NCI-H2196 treated with DMSO at 0.1 percent for 48 hours (cell line): ENCODE data around the gene DIPK2B.

Experiments used
- DNase-seq: peaks from one replicate; lab custom pipeline; 2025; ENCODE audit not compliant: unreplicated experiment; lab: John Stamatoyannopoulos, UW

DIPK2B gene

GRCh38 chrX:45200741-45201234 lies at the start of gene DIPK2B:
Gene DIPK2B (minus strand): TSS chrX:45200876. CDS start chrX:45200826, 50 bp downstream.
- DNase-seq: no peak

GRCh38 chrX:45240301-45240700 lies 39.6 kb upstream of the DIPK2B start:
- DNase-seq: no peak

- DNase-seq: no peak
These were observed 37.8 kb upstream of the DIPK2B start for GRCh38 chrX:45238489-45238888.

- no peak for DNase-seq
These were observed 32.9 kb upstream of the DIPK2B start for GRCh38 chrX:45233531-45233930.

- no peak for DNase-seq
These were observed 31.5 kb upstream of the DIPK2B start for GRCh38 chrX:45232139-45232538.

- no peak for DNase-seq
These were observed 29.7 kb upstream of the DIPK2B start for GRCh38 chrX:45230410-45230809.

- DNase-seq: no peak
These were observed 28.7 kb upstream of the DIPK2B start for GRCh38 chrX:45229348-45229747.

GRCh38 chrX:45228126-45228525 lies 27.4 kb upstream of the DIPK2B start:
- DNase-seq: no peak

GRCh38 chrX:45208121-45208856 lies 7.6 kb upstream of the DIPK2B start:
- DNase-seq: no peak

GRCh38 chrX:45202171-45202570 lies 1.5 kb upstream of the DIPK2B start:
- DNase-seq: no peak

GRCh38 chrX:45198706-45199105 lies 2.0 kb downstream of the DIPK2B start:
- DNase-seq: no peak

GRCh38 chrX:45198301-45198700 lies 2.4 kb downstream of the DIPK2B start:
- no peak for DNase-seq

- DNase-seq: no peak
These were observed 4.0 kb downstream of the DIPK2B start for GRCh38 chrX:45196701-45197100.

- DNase-seq: no peak
These were observed 8.8 kb downstream of the DIPK2B start for GRCh38 chrX:45191820-45192409.

GRCh38 chrX:45191383-45191782 lies 9.3 kb downstream of the DIPK2B start:
- no peak for DNase-seq

GRCh38 chrX:45187731-45188130 lies 12.9 kb downstream of the DIPK2B start:
- DNase-seq: no peak

- no peak for DNase-seq
These were observed 14.0 kb downstream of the DIPK2B start for GRCh38 chrX:45186643-45187026.

GRCh38 chrX:45184211-45184610 lies 16.5 kb downstream of the DIPK2B start:
- DNase-seq: no peak

- no peak for DNase-seq
These were observed 27.8 kb downstream of the DIPK2B start for GRCh38 chrX:45172890-45173289.

GRCh38 chrX:45166781-45167180 lies 33.9 kb downstream of the DIPK2B start:
- DNase-seq: no peak

GRCh38 chrX:45165726-45166125 lies 35.0 kb downstream of the DIPK2B start:
- DNase-seq: no peak

- no peak for DNase-seq
These were observed 35.7 kb downstream of the DIPK2B start for GRCh38 chrX:45164995-45165394.
